HG03342 (cell line): ENCODE data around the gene NFYA.

Experiments used
- ATAC-seq: cut with Tn5 transposase; IDR thresholded peaks from one replicate; pipeline ENCODE4 v1.9.1; 2021; ENCODE audit warnings: mild to moderate bottlenecking, moderate library complexity; ENCODE audit not compliant: unreplicated experiment

NFYA gene

GRCh38 chr6:41072836-41073202 is at the start of gene NFYA:
TSS of gene NFYA (plus strand) at chr6:41072974. CDS start at chr6:41079090, 6,116 bp downstream.
- ATAC-seq: peak; percentile 64

GRCh38 chr6:41023114-41023513 is 49.7 kb upstream of the NFYA start:
- no peak for ATAC-seq

- ATAC-seq: no peak
Measured at GRCh38 chr6:41025966-41026530, 46.7 kb upstream of the NFYA start.

DNA sequence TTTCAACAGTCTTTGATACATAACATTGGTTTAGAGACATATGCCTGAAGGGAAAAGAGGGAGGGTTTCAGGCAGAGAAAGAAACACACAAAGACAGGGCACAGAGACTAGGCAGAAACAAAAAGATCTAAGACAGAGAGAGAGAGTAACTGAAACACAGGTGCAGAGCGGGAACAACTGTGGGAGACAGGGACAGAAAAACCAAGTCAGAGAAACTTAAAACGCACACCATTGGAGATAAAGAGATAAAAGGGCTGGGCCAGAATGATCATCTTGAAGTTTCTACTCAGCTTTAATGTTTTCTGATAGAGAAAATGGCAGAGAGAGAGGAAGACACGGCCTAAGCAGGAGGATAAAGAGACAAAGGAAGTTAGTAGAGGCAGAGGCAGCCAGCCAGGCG is 45.5 kb upstream of the NFYA start:
- ATAC-seq: no peak

DNA sequence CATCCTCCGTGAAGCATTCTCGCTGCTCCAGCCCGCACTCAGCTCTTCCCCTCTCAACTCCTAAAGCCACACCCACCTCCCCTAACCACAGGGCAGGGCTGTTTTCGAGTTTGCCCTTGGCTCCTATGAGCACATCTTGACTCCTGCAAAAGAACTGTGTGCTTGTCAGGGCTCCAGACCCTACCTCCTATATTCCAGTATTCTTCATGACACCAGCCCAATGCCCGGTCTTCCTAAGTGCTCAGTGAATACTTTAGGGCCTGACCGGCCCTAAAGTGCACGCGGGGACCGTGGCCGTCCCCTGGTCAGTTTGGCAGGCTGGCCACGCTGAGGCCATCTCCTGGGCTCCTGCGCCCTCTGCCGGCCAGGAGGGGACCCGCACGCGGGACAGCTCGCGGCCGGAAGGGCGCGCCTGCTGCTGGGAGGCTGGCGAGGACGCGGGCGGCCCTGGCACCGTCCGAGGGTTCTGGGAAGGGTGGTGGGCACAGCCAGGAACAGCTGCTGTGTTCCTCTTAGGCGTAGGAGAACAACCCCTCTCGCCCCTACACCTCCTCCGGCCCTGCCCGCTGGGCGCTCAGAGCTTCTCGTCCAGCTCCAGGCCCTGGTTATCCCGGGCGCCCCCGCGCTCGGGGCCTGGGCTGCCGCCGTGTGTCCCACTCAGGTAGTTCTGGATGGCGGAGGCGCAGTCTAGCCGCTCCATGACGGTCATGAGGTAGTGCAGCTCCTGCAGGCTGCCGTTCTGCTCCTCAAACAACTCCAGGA is 44.8 kb upstream of the NFYA start:
- ATAC-seq: peak; percentile 81

DNA sequence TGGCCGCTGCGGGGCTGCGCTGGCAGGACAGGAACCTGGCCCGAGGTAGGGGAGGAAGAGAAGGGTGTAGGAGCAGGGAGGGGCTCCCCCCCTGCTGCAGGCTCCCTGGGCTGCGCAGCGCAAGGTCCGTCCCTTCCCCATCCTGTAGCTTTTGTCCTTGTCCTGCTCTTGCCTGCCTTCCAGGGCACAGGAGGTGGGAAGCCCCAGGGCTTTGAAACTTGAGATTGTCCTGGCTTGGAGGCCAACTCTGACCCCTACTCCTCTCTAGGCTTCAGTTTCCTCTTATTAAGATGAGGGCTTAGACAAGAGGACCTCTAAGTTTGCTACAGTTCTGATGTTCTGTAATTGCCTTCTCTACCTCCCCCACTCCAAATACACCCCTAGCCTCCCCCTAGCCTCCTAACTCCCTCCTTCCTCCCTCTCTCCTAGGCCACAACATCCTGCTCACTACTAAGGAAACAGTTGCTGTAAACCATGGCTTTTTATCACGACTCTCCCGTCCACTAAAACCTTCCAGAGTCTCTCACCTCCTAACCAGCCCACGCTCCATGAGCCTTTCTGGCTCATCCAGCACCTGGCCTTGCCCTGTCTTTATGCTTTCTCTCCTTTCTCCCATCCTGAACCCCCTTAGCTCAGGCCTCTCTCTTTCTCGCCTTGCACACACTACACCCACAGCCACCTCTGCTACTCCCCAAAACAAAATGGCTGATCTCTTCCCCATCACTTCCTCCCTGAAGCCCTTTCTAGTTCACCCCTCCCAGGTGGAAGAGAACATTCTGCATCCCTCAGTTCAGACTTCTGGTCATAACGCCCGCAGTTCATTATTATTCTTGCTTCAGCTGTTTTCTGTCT is 44.0 kb upstream of the NFYA start:
- ATAC-seq: peak; percentile 39

GRCh38 chr6:41032830-41033229 is 39.9 kb upstream of the NFYA start:
- ATAC-seq: no peak

DNA sequence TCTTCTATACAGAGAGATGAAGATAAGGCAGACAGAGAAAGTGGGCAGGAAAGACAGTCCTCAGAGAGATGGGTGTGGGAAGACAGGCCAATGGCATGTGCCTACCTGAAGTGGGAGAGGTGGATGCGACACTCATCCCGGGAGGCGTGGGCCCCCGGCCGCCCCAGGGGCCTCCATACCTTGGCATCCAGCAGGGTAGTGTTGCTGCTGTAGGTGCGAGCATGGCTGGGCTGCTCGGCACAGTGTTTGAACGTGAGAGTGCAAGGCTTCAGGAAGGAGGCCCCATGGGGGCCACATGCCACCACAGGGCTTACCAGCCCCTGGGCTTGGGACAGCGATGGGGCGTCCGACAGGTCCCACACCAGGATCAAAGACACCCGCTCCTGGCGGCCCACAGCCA is 39.0 kb upstream of the NFYA start:
- ATAC-seq: no peak

GRCh38 chr6:41036186-41036585 is 36.6 kb upstream of the NFYA start:
- ATAC-seq: no peak

GRCh38 chr6:41036601-41037000 is 36.2 kb upstream of the NFYA start:
- no peak for ATAC-seq

DNA sequence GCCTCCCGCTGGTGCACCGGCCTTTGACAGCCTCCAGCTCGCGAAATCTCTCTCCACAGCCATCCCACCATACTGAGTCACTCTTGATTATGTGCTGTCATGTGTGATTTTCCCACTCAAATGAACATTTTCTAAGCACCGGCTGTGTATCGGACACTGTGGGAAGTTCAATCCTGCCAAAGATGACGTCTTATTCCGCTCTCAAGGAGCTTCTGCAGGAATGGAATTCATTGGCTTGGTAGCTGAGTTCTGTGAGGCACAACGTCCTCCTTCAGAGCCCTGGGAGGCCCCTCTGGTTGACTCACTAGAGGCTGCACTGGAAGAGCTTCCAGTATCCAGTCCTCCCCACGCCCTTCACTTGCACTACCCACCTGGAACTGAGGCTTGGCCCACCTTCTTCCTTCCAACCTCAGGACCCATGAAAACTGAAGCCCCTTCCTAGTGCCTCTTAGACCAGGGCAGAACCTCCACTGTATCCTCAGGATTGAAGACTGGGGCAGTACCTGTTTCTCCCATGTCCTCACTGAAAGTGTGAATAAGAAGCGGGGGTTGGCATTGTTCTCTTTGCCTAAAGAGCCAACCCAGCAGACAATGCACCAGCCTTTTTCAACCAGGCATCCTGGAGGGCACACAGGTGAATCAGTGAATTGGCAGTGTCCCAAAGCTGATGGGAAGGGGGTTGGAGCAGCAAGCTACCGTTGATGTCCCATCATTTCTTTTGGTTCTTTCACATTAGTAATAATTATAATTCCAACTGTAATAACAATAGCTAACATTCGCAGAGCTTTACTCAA is 35.5 kb upstream of the NFYA start:
- ATAC-seq: no peak

- ATAC-seq: no peak
Measured at GRCh38 chr6:41038205-41038604, 34.6 kb upstream of the NFYA start.

DNA sequence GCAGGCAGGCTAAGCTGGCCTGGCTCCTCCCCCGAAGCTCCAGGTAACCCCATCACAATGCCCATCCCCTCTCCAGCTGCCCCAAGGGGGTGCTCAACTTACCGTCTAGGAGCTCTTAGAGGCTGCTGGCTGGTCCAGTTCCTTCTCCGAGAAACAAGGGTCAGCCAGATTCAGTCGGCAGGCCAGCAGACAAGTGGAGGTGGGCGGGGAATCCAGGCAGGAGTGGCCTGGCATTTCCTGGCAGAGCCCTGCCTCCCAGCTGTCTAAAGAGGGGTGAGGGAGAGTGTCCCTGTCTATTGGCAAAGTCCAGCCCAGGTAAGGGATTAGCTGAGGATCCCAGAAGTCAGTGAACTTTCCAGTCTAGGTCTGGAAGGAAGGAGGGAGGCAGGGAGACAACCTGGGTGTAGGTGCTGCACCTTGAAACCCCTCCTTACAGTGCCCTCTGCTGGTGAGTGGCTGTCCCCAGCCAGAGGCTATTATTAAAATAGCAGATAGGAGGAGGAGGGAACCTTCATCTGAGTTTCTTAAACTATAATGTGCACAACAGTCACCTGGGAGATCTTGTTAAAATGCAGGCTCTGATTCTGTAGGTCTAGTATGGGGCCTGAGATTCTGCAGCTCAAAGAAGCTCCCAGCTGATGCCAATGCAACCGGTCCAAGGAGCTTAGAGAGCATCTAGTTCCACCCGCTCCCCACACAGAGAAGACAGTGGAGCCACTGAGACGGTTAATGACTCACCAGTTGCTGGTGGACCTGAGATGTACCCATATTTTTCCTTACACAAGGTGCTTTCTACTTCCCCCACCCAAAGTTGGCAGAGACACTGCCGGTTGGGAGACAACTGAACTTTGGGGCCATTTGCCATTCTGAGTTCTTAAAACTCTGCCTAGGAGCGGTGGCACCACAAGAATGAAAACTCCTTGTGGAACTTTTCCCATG is 33.4 kb upstream of the NFYA start, which contains the start of gene UNC5CL:
Gene UNC5CL, minus strand, starts transcription at position 162 of the 939 bp plus-strand sequence. CDS start 4,147 bp downstream, outside the sequence.
- ATAC-seq: no peak

- no peak for ATAC-seq
Measured at GRCh38 chr6:41040101-41040939, 32.5 kb upstream of the NFYA start.

DNA sequence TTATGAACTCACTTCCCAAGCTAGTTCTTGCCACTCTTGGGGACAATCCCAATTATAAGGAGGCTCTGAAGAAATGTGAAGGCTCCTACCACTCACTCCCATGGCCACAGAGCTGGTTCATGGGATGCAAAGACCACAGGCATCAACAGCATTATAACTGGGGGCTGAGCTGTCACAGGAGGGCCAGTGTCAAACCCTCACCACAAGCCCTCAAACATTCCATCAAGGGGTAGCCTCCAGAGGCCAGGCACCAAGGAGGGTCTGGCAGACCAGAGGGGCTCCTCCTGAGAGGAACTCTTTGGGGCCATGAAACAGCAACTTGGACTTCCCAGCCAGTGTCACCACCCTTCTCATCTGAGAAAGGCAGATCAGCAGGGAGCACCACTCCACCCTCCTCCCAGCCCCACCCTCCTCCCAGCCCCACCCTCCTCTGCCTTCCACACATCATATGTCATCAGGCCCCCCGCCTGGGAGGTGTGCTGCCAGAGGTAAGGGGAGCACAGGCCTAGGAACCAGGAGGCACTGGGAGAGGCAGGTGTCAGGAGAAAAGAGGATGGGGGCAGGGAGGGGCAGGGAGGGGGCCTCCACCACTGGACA is 31.7 kb upstream of the NFYA start:
- no peak for ATAC-seq

GRCh38 chr6:41042226-41043055 is 30.3 kb upstream of the NFYA start, which contains the start of gene TSPO2:
TSS of gene TSPO2 (plus strand) at chr6:41042467. CDS start at chr6:41042986, 519 bp downstream.
- ATAC-seq: no peak

GRCh38 chr6:41043151-41043550 is 29.6 kb upstream of the NFYA start:
- no peak for ATAC-seq

- no peak for ATAC-seq
Measured at GRCh38 chr6:41045664-41046063, 27.1 kb upstream of the NFYA start.
